PFSK-1 (cell line): ENCODE measurements around the gene MAP3K9.

ENCODE experiments used
- POLR2AphosphoS5 ChIP-seq: IDR thresholded peaks from 2 replicates; pipeline ENCODE4 v1.6.1; 2012; ENCODE audit warnings: low read depth, mild to moderate bottlenecking, control low read depth, low read length, moderate library complexity
- SIN3A ChIP-seq: IDR thresholded peaks from 2 replicates; pipeline ENCODE4 v1.6.1; 2012; ENCODE audit warnings: mild to moderate bottlenecking, low read length, moderate library complexity, borderline replicate concordance; ENCODE audit not compliant: insufficient read depth
- TAF1 ChIP-seq: IDR thresholded peaks from 2 replicates; pipeline ENCODE4 v1.6.1; 2012; ENCODE audit warnings: low read length, control low read depth, borderline replicate concordance; ENCODE audit not compliant: insufficient read depth

DNA sequence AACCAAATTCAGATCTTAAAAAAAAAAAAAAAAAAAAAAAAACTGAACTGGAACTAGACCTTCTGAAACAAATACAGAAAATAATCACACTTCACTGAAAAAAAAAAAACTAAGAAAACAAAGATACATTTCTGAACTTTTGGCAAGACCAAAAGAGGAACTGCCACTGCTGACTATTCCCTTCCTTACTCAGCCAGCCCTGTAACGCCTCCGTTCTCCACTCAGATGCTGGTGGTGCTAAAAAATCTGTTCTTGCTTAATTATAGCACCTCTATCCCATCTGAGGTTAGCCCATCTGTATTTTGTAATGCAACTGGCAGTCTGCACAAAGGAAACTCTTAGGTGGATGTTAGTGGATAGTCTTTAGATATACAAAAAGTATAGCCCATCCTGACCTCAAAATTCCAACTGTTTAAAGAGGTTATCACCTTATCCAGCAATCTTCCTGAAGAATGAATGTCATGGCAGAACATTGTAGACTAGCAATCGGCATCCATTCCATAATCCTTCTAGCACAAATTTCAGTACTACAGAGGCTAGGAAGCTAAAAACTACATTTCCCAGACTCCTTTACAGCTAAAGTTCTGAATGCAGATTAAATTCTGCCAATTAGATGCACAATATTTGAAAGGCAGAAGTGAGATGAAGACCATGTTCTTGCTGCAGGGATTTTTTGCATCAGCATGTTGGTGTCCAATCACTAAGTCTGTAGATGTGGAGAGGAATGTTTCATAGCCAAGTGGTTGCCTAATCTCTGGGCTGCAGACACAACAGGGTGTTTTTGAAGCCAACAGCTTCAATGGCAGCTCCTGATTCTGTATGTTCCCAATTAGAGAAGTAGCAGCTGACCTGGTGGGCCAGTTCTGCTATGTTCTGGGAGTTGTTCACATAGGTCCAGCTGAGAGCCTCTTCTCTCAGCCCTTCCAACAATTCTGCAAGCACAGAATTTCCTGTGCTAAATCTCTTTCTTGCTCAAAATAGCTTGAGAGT is 5.7 kb downstream of the MAP3K9 start:
- TF ChIP-seq SIN3A (no peak), TAF1 (no peak), POLR2AphosphoS5 (no peak)
